ENCODE data around the gene MAD1L1. TPM values are rescaled to one million over a fixed set of nuclear protein-coding genes. Genes with fewer than 3 reads are reported as not detected.
A peak's percentile ranks its signal among the peaks of the same experiment; 100 is the strongest.

The MAD1L1 gene
- total and polyA plus RNA-seq, 2 of the 13 experiments (the other 11 are each of a cell fraction or from before 2014, with no cell fraction given), result 17.4 to 64.7 TPM

GRCh38 chr7:2162959-2163358 is 69.8 kb downstream of the MAD1L1 start:
- no peaks in the 10 kb centered on the region for H3K27me3 ChIP-seq (ENCODE audit: control insufficient read depth in 1 of 2, insufficient read depth in 2 of 2, low read length in 2 of 2)
- no peak overlapping the region for H2AFZ ChIP-seq (ENCODE audit: low read length)
- no TSS peak for BruUV-seq (replicated peaks)
- TF ChIP-seq ZBTB26 (CRISPR knock-in tag; IDR thresholded peaks at IDR 0.05; ENCODE audit: borderline replicate concordance) (no peak), CENPBD1 (CRISPR knock-in tag; IDR thresholded peaks at IDR 0.05; ENCODE audit: borderline replicate concordance, low read depth) (no peak), ZNF136 (CRISPR knock-in tag; IDR thresholded peaks at IDR 0.05; ENCODE audit: low read depth) (no peak), MAX (IDR thresholded peaks at IDR 0.05) (no peak), ARNTL (CRISPR knock-in tag; IDR thresholded peaks at IDR 0.05) (no peak), ZNF703 (CRISPR knock-in tag; IDR thresholded peaks at IDR 0.05; ENCODE audit: borderline replicate concordance) (no peak), NFAT5 (CRISPR knock-in tag; IDR thresholded peaks at IDR 0.05) (no peak), BRF2 (CRISPR knock-in tag; IDR thresholded peaks at IDR 0.05) (no peak), HDAC6 (IDR thresholded peaks at IDR 0.05; ENCODE audit: low read depth, low read length) (no peak), IKZF5 (CRISPR knock-in tag; IDR thresholded peaks at IDR 0.05) (no peak), ZKSCAN8 (CRISPR knock-in tag; IDR thresholded peaks at IDR 0.05; ENCODE audit: borderline replicate concordance) (no peak), HOXA3 (CRISPR knock-in tag; IDR thresholded peaks at IDR 0.05) (no peak), ZNF138 (CRISPR knock-in tag; IDR thresholded peaks at IDR 0.05; ENCODE audit: low read depth) (no peak), RAD51 (IDR thresholded peaks at IDR 0.05; ENCODE audit: borderline replicate concordance) (no peak), JUND (CRISPR knock-in tag; IDR thresholded peaks at IDR 0.05) (no peak), ZBTB42 (CRISPR knock-in tag; IDR thresholded peaks at IDR 0.05) (no peak)

More at GRCh38 chr7:2162959-2163358, 69.8 kb downstream of the MAD1L1 start:
- peaks cover 0 to 11% of the 10 kb centered on the region in 2 experiments; a peak in 1 of 5 replicates for H3K36me3 ChIP-seq (replicated peaks in 1 of 2; ENCODE audit: control insufficient read depth in 1 of 2, insufficient read depth in 2 of 2, low read length in 2 of 2)
- H3K9me3 ChIP-seq (ENCODE audit: low read length), result no peaks in the 10 kb centered on the region
- DNase-seq (ENCODE audit: low spot score), result no peak
- intact Hi-C loops (cut with micrococcal nuclease; ENCODE audit: unreplicated experiment), result no loop called here
- CTCF ChIA-PET (ENCODE audit: low intra/inter-chr PET ratio, low total read pairs), result no interaction called here
- no peak overlapping the region for H3K4me3 ChIP-seq (replicated peaks in 1 of 3; ENCODE audit: insufficient read depth in 1 of 3, low read depth in 2 of 3, low read length in 3 of 3)
- peak; percentile 26; the same call in 1 of the 3 replicates for ATAC-seq
- H3K4me1 ChIP-seq (ENCODE audit: insufficient read depth, low read length), result peaks cover 70% of the 10 kb centered on the region
- in situ Hi-C loops (cut with HindIII; ENCODE audit: extremely low pct_ligation_motif_present, low pct_unique_long_range_greater_than_20kb), result no loop called here
- 82% methylated on average over 4 of the region's 4 CpGs for WGBS (ENCODE audit: low lambda C conversion rate)
- no peak overlapping the region for H3K4me2 ChIP-seq (ENCODE audit: low read depth, low read length)
- no peak for FAIRE-seq
- peaks cover 4% of the 10 kb centered on the region for H3K79me2 ChIP-seq (ENCODE audit: insufficient read depth, low read length)
- no peaks in the 10 kb centered on the region for H4K20me1 ChIP-seq (ENCODE audit: insufficient read depth, low read length)
- POLR2A ChIA-PET, result no interaction called here
- H3K27ac ChIP-seq (ENCODE audit: extremely low read length, insufficient read depth, low read length), result peak overlapping the region; percentile 17
- H3K9ac ChIP-seq (ENCODE audit: insufficient read depth, low read depth, low read length), result no peak overlapping the region

Data from HepG2 (cell line).